Prostate gland (tissue), 2 donors: ENCODE data around the gene ESR1. TPM values are rescaled to one million over a fixed set of nuclear protein-coding genes. Genes with fewer than 3 reads are reported as not detected.

Source experiments
- DNase-seq: peaks from one replicate; pipeline ENCODE4 v3.0.0-alpha.2; 2019; ENCODE audit warnings: low spot score
- H3K27ac ChIP-seq, 2 donors: fragments of 200-600 bp; sonication (generic); 2 replicates each; pipeline ENCODE4 v1.5.1; 2017 to 2019
- H3K27me3 ChIP-seq: fragments of 200-600 bp; sonication (generic); replicated peaks from 2 replicates; pipeline ENCODE4 v1.5.1; 2019; ENCODE audit not compliant: insufficient read depth
- H3K36me3 ChIP-seq, 2 donors: fragments of 200-600 bp; sonication (generic); 1 replicate in 1 of 2; 2 replicates in 1 of 2; pipeline versions ENCODE4 v1.5.1 to v1.8.1; 2017 to 2019
- H3K4me1 ChIP-seq: fragments of 200-600 bp; sonication (generic); replicated peaks from 2 replicates; pipeline ENCODE4 v1.5.1; 2019
- H3K4me3 ChIP-seq, 2 donors: fragments of 200-600 bp; sonication (generic); 2 replicates each; pipeline ENCODE4 v1.5.1; 2017 to 2019
- H3K9me3 ChIP-seq: fragments of 200-600 bp; sonication (generic); 2 replicates; pipeline ENCODE4 v1.5.1; 2017
- POLR2A ChIP-seq: fragments of 450-650 bp; IDR thresholded peaks from one replicate; pipeline ENCODE4 v1.6.1; 2016; ENCODE audit warnings: antibody characterized with exemption, mild to moderate bottlenecking
- POLR2AphosphoS5 ChIP-seq: sonication (generic); formaldehyde crosslinking; IDR thresholded peaks from one replicate; pipeline ENCODE4 v1.6.1; 2017; ENCODE audit warnings: antibody characterized with exemption
- WGBS: methylation state at CpG from one replicate; pipeline ENCODE4 v1.1.5; 2018; 5-methylcytosine and 5-hydroxymethylcytosine counted together
- intact Hi-C: fragments of 100-400 bp; cut with DNase I; formaldehyde crosslinking; loops from one replicate; pipeline ENCODE4 v1.14.2; 2022
- total RNA-seq, 2 donors: library from RNA; depleted of rRNA; stranded (reverse); fragments of >200 nt; gene quantifications; one replicate each; pipeline ENCODE4 v1.1.0, GENCODE V29; 2016
- TF ChIP-seq, protein P1 (sequence below), 4 experiments: fragments of 200-600 bp in 2 of 4; fragments of 450-650 bp in 2 of 4; sonication (generic) in 2 of 4; IDR thresholded peaks; 1 replicate in 3 of 4; 2 replicates in 1 of 4; pipeline ENCODE4 v1.5.1; 2016 to 2019; ENCODE audit warnings: antibody characterized with exemption in 4 of 4, mild to moderate bottlenecking in 2 of 4, moderate library complexity in 2 of 4

ESR1 gene
- total RNA-seq, 2 donors from 2014 or later, result 2.3 to 5.6 TPM

DNA sequence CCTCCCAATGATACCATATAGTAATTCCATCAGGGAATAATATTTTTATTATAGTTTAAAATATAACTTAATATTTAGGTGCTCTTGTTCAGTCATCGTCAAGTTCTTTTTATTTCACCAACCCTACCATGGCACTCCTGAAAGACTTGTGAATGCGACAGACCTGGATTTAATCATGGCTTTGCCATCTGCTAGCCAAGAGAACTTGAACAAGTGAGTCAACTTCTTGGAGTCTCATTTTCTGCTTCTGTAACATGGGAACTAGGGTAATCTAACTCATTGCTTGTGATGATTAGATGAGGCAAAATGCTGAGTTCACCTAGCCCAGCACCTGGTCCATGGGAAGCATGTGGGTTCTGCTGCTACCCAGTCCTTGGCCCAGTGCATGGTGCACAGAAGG, 62.9 kb downstream of the ESR1 start:
- WGBS, result 88% methylated on average over 2 of the region's 2 CpGs
- Histone ChIP-seq H3K9me3 (no peaks in the 10 kb centered on the region), H3K36me3 (no peaks in the 10 kb centered on the region), H3K27ac (no peak overlapping the region), H3K4me1 (no peaks in the 10 kb centered on the region), H3K4me3 (no peak overlapping the region), H3K27me3 (no peaks in the 10 kb centered on the region)
- TF ChIP-seq, protein P1, sequence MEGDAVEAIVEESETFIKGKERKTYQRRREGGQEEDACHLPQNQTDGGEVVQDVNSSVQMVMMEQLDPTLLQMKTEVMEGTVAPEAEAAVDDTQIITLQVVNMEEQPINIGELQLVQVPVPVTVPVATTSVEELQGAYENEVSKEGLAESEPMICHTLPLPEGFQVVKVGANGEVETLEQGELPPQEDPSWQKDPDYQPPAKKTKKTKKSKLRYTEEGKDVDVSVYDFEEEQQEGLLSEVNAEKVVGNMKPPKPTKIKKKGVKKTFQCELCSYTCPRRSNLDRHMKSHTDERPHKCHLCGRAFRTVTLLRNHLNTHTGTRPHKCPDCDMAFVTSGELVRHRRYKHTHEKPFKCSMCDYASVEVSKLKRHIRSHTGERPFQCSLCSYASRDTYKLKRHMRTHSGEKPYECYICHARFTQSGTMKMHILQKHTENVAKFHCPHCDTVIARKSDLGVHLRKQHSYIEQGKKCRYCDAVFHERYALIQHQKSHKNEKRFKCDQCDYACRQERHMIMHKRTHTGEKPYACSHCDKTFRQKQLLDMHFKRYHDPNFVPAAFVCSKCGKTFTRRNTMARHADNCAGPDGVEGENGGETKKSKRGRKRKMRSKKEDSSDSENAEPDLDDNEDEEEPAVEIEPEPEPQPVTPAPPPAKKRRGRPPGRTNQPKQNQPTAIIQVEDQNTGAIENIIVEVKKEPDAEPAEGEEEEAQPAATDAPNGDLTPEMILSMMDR (IDR thresholded peaks at IDR 0.05), result no peak
- TF ChIP-seq POLR2AphosphoS5, result no peak
- no peak for TF ChIP-seq POLR2A
- intact Hi-C loops, result no loop called here
- no peak for DNase-seq

GRCh38 chr6:151875524-151875923, 68.0 kb downstream of the ESR1 start:
- H3K27ac ChIP-seq, result no peak overlapping the region
- H3K9me3 ChIP-seq, result no peaks in the 10 kb centered on the region
- WGBS, result 0% methylated on average over 1 of the region's 1 CpG
- TF ChIP-seq POLR2AphosphoS5 (no peak), POLR2A (no peak)
- TF ChIP-seq, protein P1 (IDR thresholded peaks at IDR 0.05), result no peak
- intact Hi-C loops, result no loop called here
- H3K36me3 ChIP-seq, result no peaks in the 10 kb centered on the region
- H3K27me3 ChIP-seq, result no peaks in the 10 kb centered on the region
- no peak for DNase-seq
- no peak overlapping the region for H3K4me3 ChIP-seq
- peaks cover 5% of the 10 kb centered on the region for H3K4me1 ChIP-seq

DNA sequence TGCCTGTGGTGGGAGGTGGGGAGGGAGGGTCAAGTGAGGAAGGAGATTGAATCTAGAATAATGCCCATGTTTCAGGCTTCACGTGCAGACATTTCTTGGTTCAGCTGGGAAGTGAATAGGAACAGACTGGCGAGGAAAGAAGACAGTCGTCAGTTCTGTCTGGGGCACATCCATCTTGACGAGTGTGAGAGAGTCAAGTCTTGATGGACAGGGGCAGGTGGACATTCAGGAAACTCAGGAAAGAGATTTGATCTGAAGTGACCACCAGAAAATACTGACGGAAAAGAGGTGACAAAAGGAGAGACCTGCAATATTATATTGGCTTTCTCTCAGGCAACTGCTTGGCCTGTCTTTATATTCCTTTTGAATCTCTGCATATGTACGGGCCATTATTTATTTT, 68.6 kb downstream of the ESR1 start:
- Histone ChIP-seq H3K27ac (no peak overlapping the region), H3K36me3 (no peaks in the 10 kb centered on the region), H3K4me3 (no peak overlapping the region), H3K9me3 (no peaks in the 10 kb centered on the region), H3K27me3 (no peaks in the 10 kb centered on the region), H3K4me1 (peaks cover 5% of the 10 kb centered on the region)
- TF ChIP-seq POLR2A, result no peak
- no peak for TF ChIP-seq POLR2AphosphoS5
- TF ChIP-seq, protein P1 (IDR thresholded peaks at IDR 0.05), result no peak
- 87% methylated on average over 6 of the region's 6 CpGs for WGBS
- no peak for DNase-seq
- intact Hi-C loops, result no loop called here

- Histone ChIP-seq H3K4me1 (peaks cover 5% of the 10 kb centered on the region), H3K9me3 (no peaks in the 10 kb centered on the region), H3K27me3 (no peaks in the 10 kb centered on the region), H3K27ac (no peak overlapping the region), H3K4me3 (no peak overlapping the region), H3K36me3 (no peaks in the 10 kb centered on the region)
- TF ChIP-seq, protein P1 (IDR thresholded peaks at IDR 0.05), result no peak
- TF ChIP-seq POLR2A (no peak), POLR2AphosphoS5 (no peak)
- DNase-seq, result no peak
- intact Hi-C loops, result no loop called here
- WGBS, result 56% methylated on average over 3 of the region's 3 CpGs
Measured at GRCh38 chr6:151877458-151877857, 70.0 kb downstream of the ESR1 start.

DNA sequence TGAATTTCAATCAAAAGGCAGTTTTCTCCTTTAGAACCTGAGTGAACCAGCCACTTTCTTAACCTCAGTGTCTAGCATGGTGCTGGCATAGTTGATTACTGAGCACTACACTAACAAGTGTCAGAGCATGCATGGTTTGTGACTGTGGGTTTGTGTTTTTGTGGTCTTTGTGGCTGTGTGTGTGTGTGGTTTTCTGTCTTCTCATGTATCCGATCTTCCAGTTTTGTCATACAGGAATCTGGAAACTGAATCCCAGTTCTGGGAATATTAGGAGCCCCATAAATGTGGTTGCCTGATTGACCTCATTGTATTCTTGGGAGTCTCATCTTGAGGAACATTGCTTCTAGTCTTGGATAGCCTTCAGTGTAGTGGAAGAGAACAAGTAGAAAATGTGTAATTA, 73.7 kb downstream of the ESR1 start:
- H3K9me3 ChIP-seq, result no peaks in the 10 kb centered on the region
- no peaks in the 10 kb centered on the region for H3K27me3 ChIP-seq
- no peak for DNase-seq
- H3K4me3 ChIP-seq, result no peak overlapping the region
- no peaks in the 10 kb centered on the region for H3K36me3 ChIP-seq
- 72% methylated on average over 1 of the region's 1 CpG for WGBS
- intact Hi-C loops, result no loop called here
- H3K27ac ChIP-seq, result no peak overlapping the region
- TF ChIP-seq POLR2A, result no peak
- peaks cover 5% of the 10 kb centered on the region for H3K4me1 ChIP-seq
